ENCODE results near the gene SNX5. TPM values are rescaled to one million over a fixed set of nuclear protein-coding genes. Genes with fewer than 3 reads are reported as not detected.

The SNX5 gene
- total and polyA plus RNA-seq, 2 of the 13 experiments (the other 11 are each of a cell fraction or from before 2014, with no cell fraction given), result 664 to 1,040 TPM

GRCh38 chr20:17925141-17925939, 43.3 kb downstream of the SNX5 start (continued):
- TF ChIP-seq HMGXB3 (CRISPR knock-in tag; IDR thresholded peaks at IDR 0.05; ENCODE audit: borderline replicate concordance) (no peak), ZNF589 (CRISPR knock-in tag; conservative IDR thresholded peaks at IDR 0.05) (no peak), FOXO1 (CRISPR knock-in tag; IDR thresholded peaks at IDR 0.05) (no peak), IRX3 (CRISPR knock-in tag; IDR thresholded peaks at IDR 0.05; ENCODE audit: borderline replicate concordance, low read depth) (no peak), ZNF674 (CRISPR knock-in tag; IDR thresholded peaks at IDR 0.05; ENCODE audit: low read depth) (no peak), ZNF644 (CRISPR knock-in tag; IDR thresholded peaks at IDR 0.05; ENCODE audit: low read depth) (no peak), ZNF430 (CRISPR knock-in tag; IDR thresholded peaks at IDR 0.05) (no peak), ZNF3 (CRISPR knock-in tag; IDR thresholded peaks at IDR 0.05) (no peak), ZNF30 (CRISPR knock-in tag; IDR thresholded peaks at IDR 0.05) (no peak), TRIM22 (IDR thresholded peaks at IDR 0.05) (no peak), ELK4 (CRISPR knock-in tag; IDR thresholded peaks at IDR 0.05; ENCODE audit: borderline replicate concordance) (no peak), ZBTB20 (CRISPR knock-in tag; IDR thresholded peaks at IDR 0.05; ENCODE audit: borderline replicate concordance, low read depth) (0 out of 2 replicates have a peak, but pooled peaks have one; percentile 34), MED1 (CRISPR knock-in tag; IDR thresholded peaks at IDR 0.05) (0 out of 2 replicates have a peak, but pooled peaks have one; percentile 23), RNF2 (conservative IDR thresholded peaks at IDR 0.05; ENCODE audit: low read depth) (no peak), ZBTB46 (CRISPR knock-in tag; IDR thresholded peaks at IDR 0.05; ENCODE audit: borderline replicate concordance) (no peak), RARA (CRISPR knock-in tag; IDR thresholded peaks at IDR 0.05) (peak; percentile 68; the same call in 1 of the 2 replicates), ZNF446 (CRISPR knock-in tag; IDR thresholded peaks at IDR 0.05) (no peak), ZFAT (CRISPR knock-in tag; conservative IDR thresholded peaks at IDR 0.05) (no peak), ZBTB2 (CRISPR knock-in tag; IDR thresholded peaks at IDR 0.05; ENCODE audit: low read depth) (no peak)
